HEK293 (cell line): ENCODE measurements around the gene ABCB10.

ENCODE experiments used
- CTCF ChIA-PET: fragments of 350-600 bp; formaldehyde crosslinking; extraction: SDS; loops from one replicate; lab custom pipeline; 2021; ENCODE audit warnings: antibody characterized with exemption; lab: Yijun Ruan, JAX
- POLR2A ChIA-PET: fragments of 300-600 bp; formaldehyde crosslinking; extraction: SDS; loops from one replicate; lab custom pipeline; 2020; ENCODE audit warnings: antibody characterized with exemption, inconsistent platforms; lab: Yijun Ruan, JAX
- H3K27ac ChIP-seq: fragments of 200-500 bp; sonication (Bioruptor generic); 2 replicates; pipeline ENCODE4 v1.5.1; 2014; ENCODE audit warnings: low read depth, low read length, control low read depth, inconsistent platforms; ENCODE audit errors: extremely low read depth
- H3K36me3 ChIP-seq, 2 experiments: fragments of 200-500 bp in 1 of 2; sonication (Bioruptor generic) in 1 of 2; 1 replicate in 1 of 2; 2 replicates in 1 of 2; pipeline ENCODE4 v1.5.1; 2014 to 2017; ENCODE audit warnings: inconsistent platforms in 2 of 2, low read length in 2 of 2; ENCODE audit not compliant: control insufficient read depth in 2 of 2, insufficient read depth in 1 of 2
- H3K4me1 ChIP-seq: fragments of 200-500 bp; sonication (Bioruptor generic); 2 replicates; pipeline ENCODE4 v1.5.1; 2014; ENCODE audit warnings: mild to moderate bottlenecking, low read length, inconsistent platforms; ENCODE audit not compliant: control insufficient read depth, insufficient read depth
- H3K4me3 ChIP-seq: 2 replicates; pipeline ENCODE4 v1.5.1; 2011; ENCODE audit warnings: low read depth, mild to moderate bottlenecking, control low read depth, low read length, moderate library complexity
- H3K9me3 ChIP-seq: fragments of 200-500 bp; sonication (Bioruptor generic); 2 replicates; pipeline ENCODE4 v1.5.1; 2014; ENCODE audit warnings: low read depth, low read length, inconsistent platforms; ENCODE audit not compliant: control insufficient read depth, insufficient read depth
- BCL11A ChIP-seq: fragments of 450-650 bp; formaldehyde crosslinking; IDR thresholded peaks from 2 replicates; pipeline ENCODE4 v1.5.1; 2016; ENCODE audit warnings: low read depth, missing biosample characterization, missing genetic modification characterization
- EGR2 ChIP-seq: fragments of 450-650 bp; formaldehyde crosslinking; IDR thresholded peaks from 2 replicates; pipeline ENCODE4 v1.5.1; 2016; ENCODE audit warnings: low read depth, missing biosample characterization, missing genetic modification characterization
- GLIS1 ChIP-seq: fragments of 450-650 bp; formaldehyde crosslinking; IDR thresholded peaks from 2 replicates; pipeline ENCODE4 v1.5.1; 2016; ENCODE audit warnings: missing biosample characterization, missing genetic modification characterization
- IKZF3 ChIP-seq: fragments of 450-650 bp; IDR thresholded peaks from 2 replicates; pipeline ENCODE4 v1.5.0; 2018; ENCODE audit warnings: missing biosample characterization, mild to moderate bottlenecking, missing genetic modification characterization, moderate library complexity
- KLF8 ChIP-seq: fragments of 450-650 bp; formaldehyde crosslinking; IDR thresholded peaks from 2 replicates; pipeline ENCODE4 v1.5.1; 2016; ENCODE audit warnings: missing biosample characterization, missing genetic modification characterization
- OVOL3 ChIP-seq: fragments of 450-650 bp; formaldehyde crosslinking; IDR thresholded peaks from 2 replicates; pipeline ENCODE4 v1.5.1; 2016; ENCODE audit warnings: missing biosample characterization, missing genetic modification characterization
- SP7 ChIP-seq: fragments of 450-650 bp; formaldehyde crosslinking; IDR thresholded peaks from 2 replicates; pipeline ENCODE4 v1.5.1; 2016; ENCODE audit warnings: missing biosample characterization, missing genetic modification characterization
- TCF7L2 ChIP-seq: IDR thresholded peaks from 2 replicates; pipeline ENCODE4 v1.6.1; 2011; ENCODE audit warnings: low read depth, mild to moderate bottlenecking, inconsistent platforms, low read length, moderate library complexity, borderline replicate concordance
- ZBTB21 ChIP-seq: fragments of 450-650 bp; formaldehyde crosslinking; IDR thresholded peaks from 2 replicates; pipeline ENCODE4 v1.5.1; 2017; ENCODE audit warnings: missing biosample characterization, missing genetic modification characterization
- ZEB2 ChIP-seq: fragments of 450-650 bp; formaldehyde crosslinking; IDR thresholded peaks from 2 replicates; pipeline ENCODE4 v1.5.1; 2016; ENCODE audit warnings: missing biosample characterization, missing genetic modification characterization
- ZFHX2 ChIP-seq: fragments of 450-650 bp; formaldehyde crosslinking; conservative IDR thresholded peaks from 2 replicates; pipeline ENCODE4 v1.5.1; 2016; ENCODE audit warnings: missing biosample characterization, missing genetic modification characterization
- ZNF140 ChIP-seq: fragments of 450-650 bp; formaldehyde crosslinking; IDR thresholded peaks from 2 replicates; pipeline ENCODE4 v1.5.1; 2016; ENCODE audit warnings: missing biosample characterization, missing genetic modification characterization
- ZNF19 ChIP-seq: fragments of 450-650 bp; formaldehyde crosslinking; IDR thresholded peaks from 2 replicates; pipeline ENCODE4; 2016; ENCODE audit warnings: missing biosample characterization, missing genetic modification characterization, low read depth
- ZNF24 ChIP-seq: fragments of 450-650 bp; formaldehyde crosslinking; IDR thresholded peaks from 2 replicates; pipeline ENCODE4 v1.5.1; 2016; ENCODE audit warnings: missing biosample characterization, missing genetic modification characterization
- ZNF324 ChIP-seq: fragments of 450-650 bp; formaldehyde crosslinking; IDR thresholded peaks from 2 replicates; pipeline ENCODE4 v1.5.1; 2016; ENCODE audit warnings: missing biosample characterization, missing genetic modification characterization
- ZNF629 ChIP-seq: fragments of 450-650 bp; formaldehyde crosslinking; IDR thresholded peaks from 2 replicates; pipeline ENCODE4 v1.5.1; 2017; ENCODE audit warnings: missing biosample characterization, missing genetic modification characterization
- ZNF639 ChIP-seq: fragments of 450-650 bp; formaldehyde crosslinking; IDR thresholded peaks from 2 replicates; pipeline ENCODE4 v1.5.1; 2016; ENCODE audit warnings: missing biosample characterization, missing genetic modification characterization
- ZNF660 ChIP-seq: fragments of 450-650 bp; IDR thresholded peaks from 2 replicates; pipeline ENCODE4 v1.5.1; 2018; ENCODE audit warnings: missing biosample characterization, mild to moderate bottlenecking, missing genetic modification characterization
- ZNF692 ChIP-seq: fragments of 450-650 bp; formaldehyde crosslinking; IDR thresholded peaks from 2 replicates; pipeline ENCODE4 v1.5.1; 2016; ENCODE audit warnings: missing biosample characterization, missing genetic modification characterization
- ZNF843 ChIP-seq: fragments of 450-650 bp; formaldehyde crosslinking; IDR thresholded peaks from 2 replicates; pipeline ENCODE4 v1.5.1; 2016; ENCODE audit warnings: missing biosample characterization, missing genetic modification characterization
- ZSCAN23 ChIP-seq: fragments of 450-650 bp; formaldehyde crosslinking; IDR thresholded peaks from 2 replicates; pipeline ENCODE4 v1.5.1; 2016; ENCODE audit warnings: missing biosample characterization, missing genetic modification characterization
- ZXDB ChIP-seq: fragments of 450-650 bp; formaldehyde crosslinking; IDR thresholded peaks from 2 replicates; pipeline ENCODE4 v1.5.1; 2016; ENCODE audit warnings: missing biosample characterization, missing genetic modification characterization
- TF ChIP-seq, protein P1 (sequence below): fragments of 450-650 bp; formaldehyde crosslinking; IDR thresholded peaks from 2 replicates; pipeline ENCODE4 v1.5.1; 2016; ENCODE audit warnings: missing biosample characterization, missing genetic modification characterization
- TF ChIP-seq, protein P2 (sequence below): fragments of 450-650 bp; formaldehyde crosslinking; IDR thresholded peaks from 2 replicates; pipeline ENCODE4 v1.5.1; 2016; ENCODE audit warnings: missing biosample characterization, missing genetic modification characterization
- TF ChIP-seq, protein P3 (sequence below): fragments of 450-650 bp; formaldehyde crosslinking; IDR thresholded peaks from 2 replicates; pipeline ENCODE4 v1.5.1; 2016; ENCODE audit warnings: missing biosample characterization, missing genetic modification characterization
- TF ChIP-seq, protein P4 (sequence below): fragments of 450-650 bp; formaldehyde crosslinking; IDR thresholded peaks from 2 replicates; pipeline ENCODE4 v1.5.1; 2016; ENCODE audit warnings: missing biosample characterization, missing genetic modification characterization
- TF ChIP-seq, protein P5 (sequence below): fragments of 450-650 bp; formaldehyde crosslinking; IDR thresholded peaks from 2 replicates; pipeline ENCODE4 v1.5.1; 2017; ENCODE audit warnings: missing biosample characterization, missing genetic modification characterization

The ABCB10 gene

GRCh38 chr1:229572286-229572685 lies 13.8 kb upstream of the ABCB10 start:
- POLR2A ChIA-PET: interaction anchor here (1.0 to 1.2 kb wide), 2 partner anchors 10 to 13 kb away, joined by 3 to 6 read pairs; partner anchors contain the start of gene ABCB10
- TF ChIP-seq ZFHX2 (tag by site-specific recombination): peak; percentile 78
- peak; percentile 77; the same call in 1 of the 2 replicates for TF ChIP-seq EGR2 (tag by site-specific recombination)
- TF ChIP-seq BCL11A (tag by site-specific recombination): 0 out of 2 replicates have a peak, but pooled peaks have one; percentile 50
- TF ChIP-seq OVOL3 (tag by site-specific recombination): peak; percentile 82
- peak; percentile 41; the same call in 1 of the 2 replicates for TF ChIP-seq ZEB2 (tag by site-specific recombination)
- TF ChIP-seq ZNF660: no peak
- 0 out of 2 replicates have a peak, but pooled peaks have one; percentile 71 for TF ChIP-seq ZSCAN23 (tag by site-specific recombination)
- TF ChIP-seq ZXDB (tag by site-specific recombination): peak; percentile 53
- TF ChIP-seq ZNF843 (tag by site-specific recombination): peak; percentile 76
- TF ChIP-seq ZNF324 (tag by site-specific recombination): 0 out of 2 replicates have a peak, but pooled peaks have one; percentile 30
- TF ChIP-seq, protein P1, sequence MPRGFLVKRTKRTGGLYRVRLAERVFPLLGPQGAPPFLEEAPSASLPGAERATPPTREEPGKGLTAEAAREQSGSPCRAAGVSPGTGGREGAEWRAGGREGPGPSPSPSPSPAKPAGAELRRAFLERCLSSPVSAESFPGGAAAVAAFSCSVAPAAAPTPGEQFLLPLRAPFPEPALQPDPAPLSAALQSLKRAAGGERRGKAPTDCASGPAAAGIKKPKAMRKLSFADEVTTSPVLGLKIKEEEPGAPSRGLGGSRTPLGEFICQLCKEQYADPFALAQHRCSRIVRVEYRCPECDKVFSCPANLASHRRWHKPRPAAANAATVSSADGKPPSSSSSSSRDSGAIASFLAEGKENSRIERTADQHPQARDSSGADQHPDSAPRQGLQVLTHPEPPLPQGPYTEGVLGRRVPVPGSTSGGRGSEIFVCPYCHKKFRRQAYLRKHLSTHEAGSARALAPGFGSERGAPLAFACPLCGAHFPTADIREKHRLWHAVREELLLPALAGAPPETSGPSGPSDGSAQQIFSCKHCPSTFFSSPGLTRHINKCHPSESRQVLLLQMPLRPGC (tag by site-specific recombination): peak; percentile 90
- TF ChIP-seq ZNF24 (tag by site-specific recombination): peak; percentile 75; the same call in 1 of the 2 replicates
- no peak for TF ChIP-seq ZNF692 (tag by site-specific recombination)
- TF ChIP-seq ZNF629 (tag by site-specific recombination): peak; percentile 82
- TF ChIP-seq GLIS1 (tag by site-specific recombination): 0 out of 2 replicates have a peak, but pooled peaks have one; percentile 33
- TF ChIP-seq ZNF19 (tag by site-specific recombination): no peak
- peak; percentile 85 for TF ChIP-seq KLF8
- peak; percentile 78; the same call in 1 of the 2 replicates for TF ChIP-seq ZNF639 (tag by site-specific recombination)
- TF ChIP-seq ZNF140 (tag by site-specific recombination): no peak
- TF ChIP-seq, protein P2, sequence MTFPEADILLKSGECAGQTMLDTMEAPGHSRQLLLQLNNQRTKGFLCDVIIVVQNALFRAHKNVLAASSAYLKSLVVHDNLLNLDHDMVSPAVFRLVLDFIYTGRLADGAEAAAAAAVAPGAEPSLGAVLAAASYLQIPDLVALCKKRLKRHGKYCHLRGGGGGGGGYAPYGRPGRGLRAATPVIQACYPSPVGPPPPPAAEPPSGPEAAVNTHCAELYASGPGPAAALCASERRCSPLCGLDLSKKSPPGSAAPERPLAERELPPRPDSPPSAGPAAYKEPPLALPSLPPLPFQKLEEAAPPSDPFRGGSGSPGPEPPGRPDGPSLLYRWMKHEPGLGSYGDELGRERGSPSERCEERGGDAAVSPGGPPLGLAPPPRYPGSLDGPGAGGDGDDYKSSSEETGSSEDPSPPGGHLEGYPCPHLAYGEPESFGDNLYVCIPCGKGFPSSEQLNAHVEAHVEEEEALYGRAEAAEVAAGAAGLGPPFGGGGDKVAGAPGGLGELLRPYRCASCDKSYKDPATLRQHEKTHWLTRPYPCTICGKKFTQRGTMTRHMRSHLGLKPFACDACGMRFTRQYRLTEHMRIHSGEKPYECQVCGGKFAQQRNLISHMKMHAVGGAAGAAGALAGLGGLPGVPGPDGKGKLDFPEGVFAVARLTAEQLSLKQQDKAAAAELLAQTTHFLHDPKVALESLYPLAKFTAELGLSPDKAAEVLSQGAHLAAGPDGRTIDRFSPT (tag by site-specific recombination): no peak
- TF ChIP-seq, protein P3, sequence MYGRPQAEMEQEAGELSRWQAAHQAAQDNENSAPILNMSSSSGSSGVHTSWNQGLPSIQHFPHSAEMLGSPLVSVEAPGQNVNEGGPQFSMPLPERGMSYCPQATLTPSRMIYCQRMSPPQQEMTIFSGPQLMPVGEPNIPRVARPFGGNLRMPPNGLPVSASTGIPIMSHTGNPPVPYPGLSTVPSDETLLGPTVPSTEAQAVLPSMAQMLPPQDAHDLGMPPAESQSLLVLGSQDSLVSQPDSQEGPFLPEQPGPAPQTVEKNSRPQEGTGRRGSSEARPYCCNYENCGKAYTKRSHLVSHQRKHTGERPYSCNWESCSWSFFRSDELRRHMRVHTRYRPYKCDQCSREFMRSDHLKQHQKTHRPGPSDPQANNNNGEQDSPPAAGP (tag by site-specific recombination): no peak
- TF ChIP-seq TCF7L2: peak; percentile 48; the same call in 1 of the 2 replicates
- TF ChIP-seq ZBTB21 (tag by site-specific recombination): no peak
- TF ChIP-seq IKZF3 (tag by site-specific recombination): peak; percentile 78
- TF ChIP-seq, protein P4, sequence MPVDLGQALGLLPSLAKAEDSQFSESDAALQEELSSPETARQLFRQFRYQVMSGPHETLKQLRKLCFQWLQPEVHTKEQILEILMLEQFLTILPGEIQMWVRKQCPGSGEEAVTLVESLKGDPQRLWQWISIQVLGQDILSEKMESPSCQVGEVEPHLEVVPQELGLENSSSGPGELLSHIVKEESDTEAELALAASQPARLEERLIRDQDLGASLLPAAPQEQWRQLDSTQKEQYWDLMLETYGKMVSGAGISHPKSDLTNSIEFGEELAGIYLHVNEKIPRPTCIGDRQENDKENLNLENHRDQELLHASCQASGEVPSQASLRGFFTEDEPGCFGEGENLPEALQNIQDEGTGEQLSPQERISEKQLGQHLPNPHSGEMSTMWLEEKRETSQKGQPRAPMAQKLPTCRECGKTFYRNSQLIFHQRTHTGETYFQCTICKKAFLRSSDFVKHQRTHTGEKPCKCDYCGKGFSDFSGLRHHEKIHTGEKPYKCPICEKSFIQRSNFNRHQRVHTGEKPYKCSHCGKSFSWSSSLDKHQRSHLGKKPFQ (tag by site-specific recombination): 0 out of 2 replicates have a peak, but pooled peaks have one; percentile 50
- TF ChIP-seq SP7 (tag by site-specific recombination): peak; percentile 52
- TF ChIP-seq, protein P5, sequence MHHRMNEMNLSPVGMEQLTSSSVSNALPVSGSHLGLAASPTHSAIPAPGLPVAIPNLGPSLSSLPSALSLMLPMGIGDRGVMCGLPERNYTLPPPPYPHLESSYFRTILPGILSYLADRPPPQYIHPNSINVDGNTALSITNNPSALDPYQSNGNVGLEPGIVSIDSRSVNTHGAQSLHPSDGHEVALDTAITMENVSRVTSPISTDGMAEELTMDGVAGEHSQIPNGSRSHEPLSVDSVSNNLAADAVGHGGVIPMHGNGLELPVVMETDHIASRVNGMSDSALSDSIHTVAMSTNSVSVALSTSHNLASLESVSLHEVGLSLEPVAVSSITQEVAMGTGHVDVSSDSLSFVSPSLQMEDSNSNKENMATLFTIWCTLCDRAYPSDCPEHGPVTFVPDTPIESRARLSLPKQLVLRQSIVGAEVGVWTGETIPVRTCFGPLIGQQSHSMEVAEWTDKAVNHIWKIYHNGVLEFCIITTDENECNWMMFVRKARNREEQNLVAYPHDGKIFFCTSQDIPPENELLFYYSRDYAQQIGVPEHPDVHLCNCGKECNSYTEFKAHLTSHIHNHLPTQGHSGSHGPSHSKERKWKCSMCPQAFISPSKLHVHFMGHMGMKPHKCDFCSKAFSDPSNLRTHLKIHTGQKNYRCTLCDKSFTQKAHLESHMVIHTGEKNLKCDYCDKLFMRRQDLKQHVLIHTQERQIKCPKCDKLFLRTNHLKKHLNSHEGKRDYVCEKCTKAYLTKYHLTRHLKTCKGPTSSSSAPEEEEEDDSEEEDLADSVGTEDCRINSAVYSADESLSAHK (tag by site-specific recombination): no peak

More at GRCh38 chr1:229572286-229572685, 13.8 kb upstream of the ABCB10 start:
- Histone ChIP-seq H3K4me1 (peaks cover 10% of the 10 kb centered on the region), H3K36me3 (no peaks in the 10 kb centered on the region), H3K9me3 (no peaks in the 10 kb centered on the region), H3K27ac (no peak overlapping the region), H3K4me3 (no peak overlapping the region)
- CTCF ChIA-PET: interaction anchor here (0.9 kb wide), 1 partner anchor 13 kb away, joined by 3 read pairs; no protein-coding TSS in a partner anchor
